HepG2 (cell line): Measurements from ENCODE around the gene ZNF146. TPM values are rescaled to one million over a fixed set of nuclear protein-coding genes. Genes with fewer than 3 reads are reported as not detected.

Source experiments
- DNMT3B ChIP-seq: conservative IDR thresholded peaks from 2 replicates; pipeline ENCODE4 v1.6.1; 2016; ENCODE audit warnings: missing biosample characterization, control low read depth
- E2F5 ChIP-seq: sonication (generic); formaldehyde crosslinking; conservative IDR thresholded peaks from 2 replicates; pipeline ENCODE4 v1.4.0; 2020; ENCODE audit warnings: missing genetic modification reagents
- FOXJ3 ChIP-seq: sonication (generic); formaldehyde crosslinking; IDR thresholded peaks from 2 replicates; pipeline ENCODE4 v1.4.0; 2020; ENCODE audit warnings: missing genetic modification reagents, mild to moderate bottlenecking, borderline replicate concordance
- HNRNPUL1 ChIP-seq: fragments of 200-400 bp; formaldehyde crosslinking; IDR thresholded peaks from 2 replicates; pipeline ENCODE4 v1.6.1; 2017; ENCODE audit warnings: low read depth, mild to moderate bottlenecking, low read length, moderate library complexity
- NFKBIZ ChIP-seq: IDR thresholded peaks from 2 replicates; pipeline ENCODE4 v1.6.1; 2018; ENCODE audit warnings: missing genetic modification reagents, missing compliant biosample characterization
- NFYC ChIP-seq: IDR thresholded peaks from 2 replicates; pipeline ENCODE4 v1.6.1; 2016; ENCODE audit warnings: missing genetic modification reagents, missing compliant biosample characterization
- NRL ChIP-seq: sonication (generic); formaldehyde crosslinking; IDR thresholded peaks from 2 replicates; pipeline ENCODE4 v1.5.0; 2020; ENCODE audit warnings: missing genetic modification reagents, mild to moderate bottlenecking, moderate library complexity, borderline replicate concordance
- PAF1 ChIP-seq: IDR thresholded peaks from 2 replicates; pipeline ENCODE4 v1.6.1; 2016; ENCODE audit warnings: missing genetic modification reagents, missing compliant biosample characterization
- PPARG ChIP-seq: conservative IDR thresholded peaks from 2 replicates; pipeline ENCODE4 v1.6.1; 2016; ENCODE audit warnings: missing biosample characterization, missing genetic modification reagents
- SRSF1 ChIP-seq: fragments of 200-400 bp; formaldehyde crosslinking; optimal IDR thresholded peaks from 2 replicates; pipeline ENCODE3; 2017; ENCODE audit warnings: mild to moderate bottlenecking, low read depth, low read length, moderate library complexity
- SSRP1 ChIP-seq: IDR thresholded peaks from 2 replicates; pipeline ENCODE4 v1.6.1; 2016; ENCODE audit warnings: control low read depth
- THAP9 ChIP-seq: sonication (generic); formaldehyde crosslinking; IDR thresholded peaks from 2 replicates; pipeline ENCODE4; 2020; ENCODE audit warnings: missing genetic modification reagents, mild to moderate bottlenecking, borderline replicate concordance
- U2AF1 ChIP-seq: fragments of 200-400 bp; formaldehyde crosslinking; optimal IDR thresholded peaks from 2 replicates; pipeline ENCODE3; 2017; ENCODE audit warnings: mild to moderate bottlenecking, low read depth, low read length
- ZNF230 ChIP-seq: sonication (generic); formaldehyde crosslinking; IDR thresholded peaks from 2 replicates; pipeline ENCODE4 v1.4.0; 2020; ENCODE audit warnings: mild to moderate bottlenecking, missing genetic modification reagents
- ZNF430 ChIP-seq: sonication (generic); formaldehyde crosslinking; IDR thresholded peaks from 2 replicates; pipeline ENCODE4 v1.9.0; 2021; ENCODE audit warnings: mild to moderate bottlenecking, missing genetic modification reagents
- ZNF614 ChIP-seq: IDR thresholded peaks from 2 replicates; pipeline ENCODE4 v1.6.1; 2018; ENCODE audit warnings: missing biosample characterization, missing genetic modification reagents, inconsistent platforms, borderline replicate concordance
- ZNF678 ChIP-seq: sonication (generic); formaldehyde crosslinking; IDR thresholded peaks from 2 replicates; pipeline ENCODE4 v1.4.0; 2020; ENCODE audit warnings: mild to moderate bottlenecking, missing genetic modification reagents
- ZNF790 ChIP-seq: sonication (generic); formaldehyde crosslinking; IDR thresholded peaks from 2 replicates; pipeline ENCODE4 v1.8.0; 2022; ENCODE audit warnings: missing genetic modification reagents, mild to moderate bottlenecking, borderline replicate concordance
- polyA plus RNA-seq, 8 experiments: library from polyadenylated mRNA; depleted of rRNA in 3 of 8; stranded (reverse) in 7 of 8; unstranded in 1 of 8; fragments of >200 nt; fragmentation: Illumina TruSeq in 4 of 8; extraction: Trizol in 4 of 8; gene quantifications; 2 replicates each; pipeline versions ENCODE4 v1.2.1 to v1.2.3, GENCODE V29; 2011 to 2016; ENCODE audit warnings: low read depth in 4 of 8, missing spikeins in 1 of 8, mixed read lengths in 1 of 8; ENCODE audit not compliant: insufficient read depth in 1 of 8
- total RNA-seq, 5 experiments: library from RNA; depleted of rRNA; stranded (reverse); fragments of >200 nt; fragmentation: Illumina TruSeq; extraction: Trizol; gene quantifications; 2 replicates each; pipeline ENCODE4 v1.2.3, GENCODE V29; 2016; ENCODE audit warnings: low read depth in 1 of 5
- TF ChIP-seq, protein P1 (sequence below): sonication (generic); formaldehyde crosslinking; IDR thresholded peaks from 2 replicates; pipeline ENCODE4 v1.5.0; 2020; ENCODE audit warnings: missing genetic modification reagents
- TF ChIP-seq, protein P2 (sequence below): sonication (generic); formaldehyde crosslinking; IDR thresholded peaks from 2 replicates; pipeline ENCODE4 v1.5.0; 2020; ENCODE audit warnings: missing genetic modification reagents
- TF ChIP-seq, protein P3 (sequence below): sonication (generic); formaldehyde crosslinking; IDR thresholded peaks from 2 replicates; pipeline ENCODE4 v1.8.0; 2022; ENCODE audit warnings: missing genetic modification reagents, mild to moderate bottlenecking, moderate library complexity, borderline replicate concordance

ZNF146 gene
- total and polyA plus RNA-seq, 2 of the 13 experiments (the other 11 are each of a cell fraction or from before 2014, with no cell fraction given) = 28.4 to 52.7 TPM

- TF ChIP-seq E2F5 (CRISPR knock-in tag) (peak; percentile 77; the same call in 1 of the 2 replicates), PAF1 (CRISPR knock-in tag) (no peak), SRSF1 (peak; percentile 75), SSRP1 (CRISPR knock-in tag) (no peak), ZNF678 (CRISPR knock-in tag) (0 out of 2 replicates have a peak, but pooled peaks have one; percentile 54), PPARG (no peak), ZNF430 (CRISPR knock-in tag) (peak; percentile 48; the same call in 1 of the 2 replicates), ZNF614 (peak; percentile 13; the same call in 1 of the 2 replicates), NRL (CRISPR knock-in tag) (peak; percentile 15; the same call in 1 of the 2 replicates), NFKBIZ (CRISPR knock-in tag) (no peak), HNRNPUL1 (no peak), FOXJ3 (CRISPR knock-in tag) (peak; percentile 52; the same call in 1 of the 2 replicates), U2AF1 (no peak), DNMT3B (peak; percentile 82; the same call in 1 of the 2 replicates), ZNF230 (CRISPR knock-in tag) (no peak; the same call in none of the 2 replicates), ZNF790 (CRISPR knock-in tag) (0 out of 2 replicates have a peak, but pooled peaks have one; percentile 46), NFYC (CRISPR knock-in tag) (peak; percentile 42), THAP9 (CRISPR knock-in tag) (peak; percentile 91; the same call in 1 of the 2 replicates)
- TF ChIP-seq, protein P1, sequence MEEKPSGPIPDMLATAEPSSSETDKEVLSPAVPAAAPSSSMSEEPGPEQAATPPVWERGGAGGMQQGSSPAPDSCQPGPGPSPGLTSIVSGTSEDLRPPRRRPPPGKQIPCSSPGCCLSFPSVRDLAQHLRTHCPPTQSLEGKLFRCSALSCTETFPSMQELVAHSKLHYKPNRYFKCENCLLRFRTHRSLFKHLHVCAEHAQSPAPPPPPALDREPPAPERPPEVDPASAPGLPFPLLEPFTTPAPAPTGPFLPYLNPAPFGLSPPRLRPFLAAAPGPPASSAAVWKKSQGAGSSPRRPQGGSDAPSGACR (CRISPR knock-in tag) = 0 out of 2 replicates have a peak, but pooled peaks have one; percentile 30
- TF ChIP-seq, protein P2, sequence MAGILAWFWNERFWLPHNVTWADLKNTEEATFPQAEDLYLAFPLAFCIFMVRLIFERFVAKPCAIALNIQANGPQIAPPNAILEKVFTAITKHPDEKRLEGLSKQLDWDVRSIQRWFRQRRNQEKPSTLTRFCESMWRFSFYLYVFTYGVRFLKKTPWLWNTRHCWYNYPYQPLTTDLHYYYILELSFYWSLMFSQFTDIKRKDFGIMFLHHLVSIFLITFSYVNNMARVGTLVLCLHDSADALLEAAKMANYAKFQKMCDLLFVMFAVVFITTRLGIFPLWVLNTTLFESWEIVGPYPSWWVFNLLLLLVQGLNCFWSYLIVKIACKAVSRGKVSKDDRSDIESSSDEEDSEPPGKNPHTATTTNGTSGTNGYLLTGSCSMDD = no peak
- TF ChIP-seq, protein P3, sequence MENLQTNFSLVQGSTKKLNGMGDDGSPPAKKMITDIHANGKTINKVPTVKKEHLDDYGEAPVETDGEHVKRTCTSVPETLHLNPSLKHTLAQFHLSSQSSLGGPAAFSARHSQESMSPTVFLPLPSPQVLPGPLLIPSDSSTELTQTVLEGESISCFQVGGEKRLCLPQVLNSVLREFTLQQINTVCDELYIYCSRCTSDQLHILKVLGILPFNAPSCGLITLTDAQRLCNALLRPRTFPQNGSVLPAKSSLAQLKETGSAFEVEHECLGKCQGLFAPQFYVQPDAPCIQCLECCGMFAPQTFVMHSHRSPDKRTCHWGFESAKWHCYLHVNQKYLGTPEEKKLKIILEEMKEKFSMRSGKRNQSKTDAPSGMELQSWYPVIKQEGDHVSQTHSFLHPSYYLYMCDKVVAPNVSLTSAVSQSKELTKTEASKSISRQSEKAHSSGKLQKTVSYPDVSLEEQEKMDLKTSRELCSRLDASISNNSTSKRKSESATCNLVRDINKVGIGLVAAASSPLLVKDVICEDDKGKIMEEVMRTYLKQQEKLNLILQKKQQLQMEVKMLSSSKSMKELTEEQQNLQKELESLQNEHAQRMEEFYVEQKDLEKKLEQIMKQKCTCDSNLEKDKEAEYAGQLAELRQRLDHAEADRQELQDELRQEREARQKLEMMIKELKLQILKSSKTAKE = no peak
These were observed at the start of gene ZNF146, which contains the start of gene ZNF565 (continued) for GRCh38 chr19:36214386-36215275.
